ENCODE data around the gene ERRFI1. TPM values are rescaled to one million over a fixed set of nuclear protein-coding genes. Genes with fewer than 3 reads are reported as not detected.
A peak's percentile ranks its signal among the peaks of the same experiment; 100 is the strongest.

Gene ERRFI1
- total RNA-seq, 1 donor from 2014 or later = 3.2 TPM

DNA sequence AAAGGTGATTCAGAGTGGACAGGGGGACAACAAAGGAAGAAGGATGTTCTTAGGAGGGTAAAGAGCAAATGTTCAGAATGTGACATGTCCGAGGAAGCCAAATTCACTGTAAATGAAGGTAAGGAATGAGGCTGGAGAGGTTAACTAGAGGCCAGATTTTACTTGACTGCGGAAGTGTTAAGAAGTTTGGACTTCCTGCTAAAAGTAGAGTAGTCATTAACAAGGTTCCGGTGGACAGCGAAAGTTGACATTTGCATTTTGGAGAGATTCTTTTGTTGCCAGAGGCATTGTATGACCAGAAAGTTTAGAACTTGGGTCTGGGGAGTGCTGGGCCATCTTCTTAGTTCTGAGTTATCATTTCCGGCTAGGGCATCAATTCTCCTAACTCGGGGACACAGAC is 7.2 kb upstream of the ERRFI1 start:
- no peak overlapping the region for H3K27ac Mint-ChIP-seq
- no peak for DNase-seq (ENCODE audit: low spot score)

DNA sequence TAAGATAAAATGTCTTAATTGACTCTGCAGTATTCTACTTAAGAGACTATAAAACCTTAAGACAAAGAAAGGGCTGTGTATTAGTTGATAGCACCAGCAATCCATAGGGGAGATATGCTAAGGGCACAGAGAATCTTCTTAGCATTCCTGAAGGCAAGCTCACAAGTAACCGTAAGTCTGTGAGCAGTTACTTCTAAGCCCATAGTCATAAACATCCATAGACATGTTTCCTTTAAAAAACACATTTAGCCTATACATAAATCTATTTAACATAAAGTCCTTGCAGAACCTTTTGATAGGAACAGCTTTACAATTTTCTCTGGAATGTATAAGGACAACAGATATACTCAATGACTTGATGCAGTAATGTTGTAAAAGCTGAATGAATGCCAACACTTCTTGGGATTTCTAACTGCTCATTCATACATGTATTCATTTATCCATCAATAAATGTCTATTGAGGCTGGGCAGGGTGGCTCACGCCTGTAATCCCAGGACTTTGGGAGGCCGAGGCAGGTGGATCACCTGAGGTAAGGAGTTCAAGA is 6.3 kb upstream of the ERRFI1 start:
- DNase-seq (ENCODE audit: low spot score) = no peak
- Mint-ChIP-seq H3K27me3 (ENCODE audit: insufficient read depth) (peaks cover 25% of the 10 kb centered on the region), H3K27ac (no peak overlapping the region), H3K9me3 (no peaks in the 10 kb centered on the region), H3K36me3 (ENCODE audit: low read depth) (no peaks in the 10 kb centered on the region), H3K4me1 (ENCODE audit: low read depth) (no peaks in the 10 kb centered on the region), H3K4me3 (no peak overlapping the region)
- intact Hi-C loops (cut with micrococcal nuclease) = loop anchor here (5.0 kb wide), 1 partner anchor 135 kb away; no protein-coding TSS in a partner anchor

More for the DNA sequence above, 7.2 kb upstream of the ERRFI1 start:
- no peak overlapping the region for H3K4me3 Mint-ChIP-seq
- no peaks in the 10 kb centered on the region for H3K36me3 Mint-ChIP-seq (ENCODE audit: low read depth)
- peaks cover 17% of the 10 kb centered on the region for H3K27me3 Mint-ChIP-seq (ENCODE audit: insufficient read depth)
- no peaks in the 10 kb centered on the region for H3K9me3 Mint-ChIP-seq
- no peaks in the 10 kb centered on the region for H3K4me1 Mint-ChIP-seq (ENCODE audit: low read depth)
- intact Hi-C loops (cut with micrococcal nuclease) = loop anchor here (5.0 kb wide), 1 partner anchor 134 kb away; no protein-coding TSS in a partner anchor

DNA sequence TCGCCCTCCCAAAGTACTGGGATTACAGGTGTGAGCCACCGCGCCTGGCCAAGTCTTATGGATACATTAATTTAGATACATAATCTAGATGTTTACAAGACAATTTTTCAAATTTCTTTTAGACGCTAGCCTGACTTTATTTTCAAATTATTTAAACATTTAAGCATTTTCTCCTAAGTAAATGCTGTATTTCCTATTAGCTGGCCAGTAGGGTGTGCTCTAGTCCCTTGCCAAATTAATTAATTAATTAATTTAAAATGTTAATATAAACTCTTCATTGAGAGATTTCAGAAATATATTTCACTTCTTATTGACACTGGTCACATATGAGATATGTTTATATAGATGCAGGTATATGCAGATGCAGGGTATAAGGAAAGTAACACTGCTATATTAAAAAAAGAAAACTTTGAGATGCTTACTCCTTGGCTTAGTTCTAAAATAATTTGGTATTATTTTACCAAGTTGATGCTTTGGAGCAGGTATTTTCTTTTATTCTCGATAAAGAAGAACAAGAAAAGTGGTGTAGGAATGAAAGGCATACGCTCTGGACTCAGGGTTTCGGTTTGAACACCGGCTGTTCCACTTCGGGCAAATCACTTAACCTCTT is 5.2 kb upstream of the ERRFI1 start:
- peaks cover 31% of the 10 kb centered on the region for H3K27me3 Mint-ChIP-seq (ENCODE audit: insufficient read depth)
- intact Hi-C loops (cut with micrococcal nuclease) = loop anchor here (1.0 to 5.0 kb wide), 3 partner anchors 136 to 318 kb away; no protein-coding TSS in a partner anchor
- no peaks in the 10 kb centered on the region for H3K9me3 Mint-ChIP-seq
- no peaks in the 10 kb centered on the region for H3K36me3 Mint-ChIP-seq (ENCODE audit: low read depth)
- H3K4me3 Mint-ChIP-seq = no peak overlapping the region
- H3K27ac Mint-ChIP-seq = no peak overlapping the region
- peaks cover 6% of the 10 kb centered on the region for H3K4me1 Mint-ChIP-seq (ENCODE audit: low read depth)
- no peak for DNase-seq (ENCODE audit: low spot score)

DNA sequence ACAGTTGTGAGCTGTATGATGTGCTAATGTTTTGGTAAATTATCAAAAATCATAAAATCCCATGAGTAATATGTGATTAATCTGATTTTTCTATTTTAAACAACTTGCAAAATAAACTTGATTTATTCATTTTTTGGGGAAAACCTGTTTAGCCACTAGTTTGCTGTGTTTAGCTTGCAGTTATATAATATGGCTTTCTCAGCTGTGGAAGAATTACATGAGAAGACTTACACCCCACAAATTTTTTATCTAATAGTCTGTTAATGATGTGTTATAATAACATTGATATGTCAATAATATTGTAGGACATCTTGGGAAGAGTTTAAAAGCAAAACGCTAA is 2.4 kb upstream of the ERRFI1 start:
- Mint-ChIP-seq H3K27ac (no peak overlapping the region), H3K4me1 (ENCODE audit: low read depth) (peaks cover 12% of the 10 kb centered on the region), H3K4me3 (no peak overlapping the region), H3K27me3 (ENCODE audit: insufficient read depth) (peaks cover 43% of the 10 kb centered on the region), H3K36me3 (ENCODE audit: low read depth) (peaks cover 5% of the 10 kb centered on the region), H3K9me3 (no peaks in the 10 kb centered on the region)
- DNase-seq (ENCODE audit: low spot score) = no peak
- intact Hi-C loops (cut with micrococcal nuclease) = no loop called here

DNA sequence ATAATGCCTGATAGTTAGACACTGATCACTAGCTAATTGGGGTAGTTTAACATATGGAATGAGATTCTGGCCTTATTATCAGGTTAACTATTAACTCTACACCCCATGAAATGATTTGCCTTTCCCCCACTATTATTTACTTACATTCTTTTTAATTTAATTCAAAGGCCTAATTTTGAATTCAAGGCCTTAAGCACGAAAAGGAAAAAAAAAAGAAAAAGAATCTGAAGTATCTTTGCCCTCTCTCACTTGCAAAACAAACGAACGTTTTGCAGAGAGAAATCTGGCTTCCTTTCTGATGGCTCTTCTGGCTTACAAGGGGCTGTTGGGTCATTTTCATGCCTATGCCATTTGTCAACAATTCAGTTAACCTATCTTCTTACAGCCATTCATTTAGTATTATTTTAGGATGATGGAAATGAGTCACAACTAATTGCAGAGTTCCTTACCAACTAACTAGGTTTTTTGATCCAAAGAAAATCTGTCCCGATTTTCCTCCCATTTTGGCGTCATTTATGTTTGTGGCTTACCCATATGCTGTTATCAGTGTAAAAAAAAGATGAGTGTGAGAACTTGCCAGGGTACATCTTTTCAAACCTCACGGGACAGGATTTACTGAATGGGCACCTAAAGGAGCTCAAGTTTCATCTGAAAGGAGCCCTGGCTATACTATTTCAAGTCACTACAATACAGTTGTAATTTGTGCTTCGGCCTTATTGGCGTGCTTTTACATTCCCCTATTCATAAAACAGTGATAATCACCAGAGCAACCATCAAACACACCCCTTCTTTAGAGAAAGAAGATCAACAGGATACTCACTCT is 1.9 kb upstream of the ERRFI1 start:
- no peak for DNase-seq (ENCODE audit: low spot score)
- Mint-ChIP-seq H3K27ac (no peak overlapping the region), H3K4me3 (no peak overlapping the region), H3K9me3 (no peaks in the 10 kb centered on the region), H3K4me1 (ENCODE audit: low read depth) (peaks cover 12% of the 10 kb centered on the region), H3K36me3 (ENCODE audit: low read depth) (peaks cover 5% of the 10 kb centered on the region), H3K27me3 (ENCODE audit: insufficient read depth) (peaks cover 46% of the 10 kb centered on the region)
- intact Hi-C loops (cut with micrococcal nuclease) = no loop called here

DNA sequence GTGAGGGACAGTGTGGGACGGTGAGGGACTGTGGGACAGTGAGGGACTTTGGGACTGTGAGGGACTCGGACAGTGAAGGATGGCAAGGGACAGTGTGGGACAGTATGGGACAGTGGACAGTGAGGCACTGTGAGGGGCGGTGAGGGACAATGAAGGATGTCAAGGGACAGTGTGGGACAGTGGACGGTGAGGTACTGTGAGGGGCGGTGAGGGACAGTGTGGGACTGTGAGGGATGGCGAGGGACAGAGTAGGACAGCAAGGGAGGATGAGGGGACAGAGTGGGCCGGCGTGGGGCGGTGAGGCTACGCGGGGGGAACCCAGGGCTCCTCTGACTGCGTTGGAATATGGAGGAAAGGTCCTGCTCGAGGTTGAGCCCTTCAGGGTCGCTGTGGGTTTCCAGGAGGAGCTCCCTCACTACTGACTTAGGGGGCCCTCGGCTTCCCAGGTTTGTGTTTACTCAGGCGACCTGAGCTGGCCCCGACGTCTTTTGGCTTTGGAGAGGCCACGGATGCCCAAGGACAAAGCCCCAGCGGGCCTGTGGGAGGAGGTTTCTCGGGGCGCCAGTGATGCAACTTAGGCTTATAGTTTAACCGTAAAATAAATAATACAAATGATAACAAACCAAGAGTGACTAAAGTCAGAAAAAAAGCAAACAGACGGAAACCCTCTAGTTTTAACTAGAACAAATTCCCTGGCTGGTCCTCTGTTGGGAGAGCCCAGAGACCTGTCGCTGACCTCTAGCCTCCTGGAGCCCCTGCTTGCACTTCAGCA is 1.1 kb upstream of the ERRFI1 start:
- Mint-ChIP-seq H3K9me3 (no peaks in the 10 kb centered on the region), H3K27ac (no peak overlapping the region), H3K27me3 (ENCODE audit: insufficient read depth) (peaks cover 52% of the 10 kb centered on the region), H3K36me3 (ENCODE audit: low read depth) (peaks cover 5% of the 10 kb centered on the region), H3K4me3 (peak overlapping the region; percentile 61), H3K4me1 (ENCODE audit: low read depth) (peaks cover 12% of the 10 kb centered on the region)
- intact Hi-C loops (cut with micrococcal nuclease) = loop anchor here (1.0 kb wide), 3 partner anchors 70 to 290 kb away; no protein-coding TSS in a partner anchor
- DNase-seq (ENCODE audit: low spot score) = no peak

DNA sequence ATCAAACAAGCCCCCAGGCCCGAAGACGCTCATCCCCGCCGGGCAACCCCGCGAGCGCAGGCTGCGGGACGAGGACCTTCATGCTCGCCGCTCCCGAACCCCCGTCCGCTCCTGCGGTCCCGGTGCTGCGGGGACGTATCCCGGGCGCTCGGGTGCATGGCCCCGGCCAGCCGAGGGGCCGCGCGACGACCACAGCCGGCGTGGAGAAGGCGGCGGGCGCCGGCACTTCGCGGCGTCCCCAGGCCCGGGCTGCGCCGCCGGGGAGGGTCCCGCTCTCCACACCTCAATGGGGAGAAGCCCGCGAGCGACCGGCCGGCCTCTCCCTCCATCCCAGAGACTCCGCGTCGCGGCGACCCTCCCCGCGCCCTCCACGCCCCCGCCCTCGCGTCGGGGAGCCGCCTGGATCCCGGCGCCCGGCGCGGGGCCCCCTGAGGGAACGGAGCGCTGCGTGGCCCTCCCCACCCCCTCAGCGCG is 401 bp downstream of the ERRFI1 start:
- Mint-ChIP-seq H3K36me3 (ENCODE audit: low read depth) (peaks cover 5% of the 10 kb centered on the region), H3K27ac (no peak overlapping the region), H3K4me1 (ENCODE audit: low read depth) (peaks cover 12% of the 10 kb centered on the region), H3K9me3 (no peaks in the 10 kb centered on the region), H3K27me3 (ENCODE audit: insufficient read depth) (peaks cover 52% of the 10 kb centered on the region), H3K4me3 (peak overlapping the region; percentile 84)
- intact Hi-C loops (cut with micrococcal nuclease) = loop anchor here (1.0 kb wide), 3 partner anchors 72 to 292 kb away; no protein-coding TSS in a partner anchor
- DNase-seq (ENCODE audit: low spot score) = no peak

DNA sequence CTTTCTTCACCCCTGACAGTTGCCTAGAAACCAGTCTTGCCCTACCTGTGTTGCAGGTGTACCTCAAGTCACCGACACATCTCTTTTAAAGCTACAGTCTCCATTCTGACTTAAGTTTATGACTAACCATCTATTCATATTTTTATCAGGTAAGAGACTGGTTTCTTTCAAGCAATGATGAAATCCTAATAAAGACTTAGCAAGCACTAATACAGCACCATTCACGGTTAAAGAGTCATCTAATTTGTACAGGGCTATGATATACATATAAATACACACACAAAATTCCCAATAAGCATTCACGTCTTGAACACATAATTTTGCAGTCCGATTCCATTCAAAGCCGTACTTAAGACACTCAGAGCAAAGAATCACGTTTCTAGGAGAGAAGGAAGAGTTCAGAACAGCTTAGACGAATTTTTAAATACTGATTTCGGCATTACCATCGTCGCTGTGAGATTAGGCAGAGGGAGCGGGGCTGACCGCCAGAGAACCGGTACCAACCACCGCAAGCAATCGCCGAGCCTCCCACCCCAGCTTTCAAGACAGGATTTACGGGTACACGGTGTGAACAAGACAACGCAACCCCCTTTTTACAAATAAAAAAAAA is 943 bp downstream of the ERRFI1 start:
- intact Hi-C loops (cut with micrococcal nuclease) = no loop called here
- Mint-ChIP-seq H3K27ac (peak overlapping the region; percentile 32), H3K36me3 (ENCODE audit: low read depth) (peaks cover 5% of the 10 kb centered on the region), H3K27me3 (ENCODE audit: insufficient read depth) (peaks cover 52% of the 10 kb centered on the region), H3K9me3 (no peaks in the 10 kb centered on the region), H3K4me1 (ENCODE audit: low read depth) (peaks cover 12% of the 10 kb centered on the region), H3K4me3 (peak overlapping the region; percentile 84)
- DNase-seq (ENCODE audit: low spot score) = no peak

DNA sequence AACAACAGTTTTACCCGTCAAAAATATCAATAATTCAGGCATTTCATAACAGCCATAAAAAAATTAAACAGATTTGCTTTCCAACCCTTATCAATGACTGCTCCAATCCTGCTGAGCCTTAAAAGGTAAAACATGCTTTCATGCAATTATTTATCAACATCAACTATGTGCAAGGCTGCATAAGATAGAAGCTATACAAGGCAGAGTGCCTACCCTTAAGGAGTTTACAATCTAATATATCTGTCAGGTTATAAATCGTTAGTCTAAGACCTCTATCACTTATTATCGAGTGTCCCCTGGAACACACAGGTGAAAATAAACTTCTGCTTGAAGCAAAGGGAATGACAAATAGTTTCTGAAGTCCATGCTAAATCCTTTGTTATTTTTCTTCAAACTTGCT is 1.8 kb downstream of the ERRFI1 start:
- Mint-ChIP-seq H3K27me3 (ENCODE audit: insufficient read depth) (peaks cover 52% of the 10 kb centered on the region), H3K4me3 (peak overlapping the region; percentile 15), H3K4me1 (ENCODE audit: low read depth) (peaks cover 12% of the 10 kb centered on the region), H3K9me3 (no peaks in the 10 kb centered on the region), H3K27ac (no peak overlapping the region), H3K36me3 (ENCODE audit: low read depth) (peaks cover 5% of the 10 kb centered on the region)
- intact Hi-C loops (cut with micrococcal nuclease) = no loop called here
- DNase-seq (ENCODE audit: low spot score) = no peak

DNA sequence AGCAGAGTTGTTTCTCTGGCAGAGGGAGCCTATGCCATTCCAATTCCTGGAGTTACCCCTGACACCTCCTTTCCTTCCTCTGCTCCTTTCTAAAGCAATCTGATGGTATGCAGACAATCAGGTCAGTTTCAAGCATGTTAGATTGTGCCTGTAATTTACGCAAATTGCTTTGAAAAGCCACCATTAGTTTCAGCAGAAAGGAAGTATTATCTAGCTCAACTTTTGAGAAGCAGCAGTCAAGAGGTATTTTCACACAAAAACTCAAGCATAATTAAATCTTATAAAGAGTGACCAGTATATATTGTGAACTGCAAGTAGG is 2.2 kb downstream of the ERRFI1 start:
- Mint-ChIP-seq H3K4me1 (ENCODE audit: low read depth) (peaks cover 12% of the 10 kb centered on the region), H3K27me3 (ENCODE audit: insufficient read depth) (peaks cover 52% of the 10 kb centered on the region), H3K36me3 (ENCODE audit: low read depth) (peaks cover 5% of the 10 kb centered on the region), H3K27ac (no peak overlapping the region), H3K4me3 (no peak overlapping the region), H3K9me3 (no peaks in the 10 kb centered on the region)
- DNase-seq (ENCODE audit: low spot score) = no peak
- intact Hi-C loops (cut with micrococcal nuclease) = no loop called here

DNA sequence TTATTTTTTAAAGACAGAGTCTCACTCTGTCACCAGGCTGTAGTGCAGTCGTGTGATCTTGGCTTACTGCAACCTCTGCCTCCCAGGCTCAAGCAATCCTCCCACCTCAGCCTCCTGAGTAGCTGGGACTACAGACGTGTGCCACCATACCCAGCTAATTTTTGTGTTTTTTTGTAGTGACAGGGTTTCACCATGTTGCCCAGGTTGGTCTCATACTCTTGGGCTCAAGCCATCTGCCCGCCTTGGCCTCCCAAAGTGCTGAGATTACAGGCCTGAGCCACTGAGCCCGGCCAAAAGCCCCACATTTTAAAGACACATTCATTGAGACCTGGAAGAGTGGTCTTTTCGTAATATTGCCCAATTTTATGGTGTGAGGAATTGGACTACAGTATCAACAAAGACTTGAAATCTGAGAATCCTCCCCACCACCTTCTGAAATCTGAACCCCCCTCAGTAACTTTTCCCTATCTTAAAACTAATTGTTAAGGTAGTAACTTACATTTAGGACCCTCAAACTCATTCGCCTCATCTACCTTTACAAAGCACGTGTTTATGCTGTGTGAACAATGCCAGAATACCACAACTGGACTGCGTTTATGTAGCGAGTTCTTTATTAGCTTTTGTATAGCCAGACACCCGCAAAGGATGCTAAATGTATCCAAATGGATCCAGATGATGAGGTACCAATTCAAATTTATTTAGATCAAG is 2.7 kb downstream of the ERRFI1 start:
- Mint-ChIP-seq H3K36me3 (ENCODE audit: low read depth) (peaks cover 5% of the 10 kb centered on the region), H3K9me3 (no peaks in the 10 kb centered on the region), H3K27me3 (ENCODE audit: insufficient read depth) (peaks cover 49% of the 10 kb centered on the region), H3K4me1 (ENCODE audit: low read depth) (peaks cover 12% of the 10 kb centered on the region), H3K27ac (no peak overlapping the region), H3K4me3 (no peak overlapping the region)
- intact Hi-C loops (cut with micrococcal nuclease) = no loop called here
- DNase-seq (ENCODE audit: low spot score) = no peak

Data from activated T-helper 1 cell treated with anti-CD3 and anti-CD28 coated beads, Interleukin-12 subunit alpha, Interleukin-12 subunit beta, Interleukin-2, Interleukin-4 antibody, amounts not matched to agents 30 ng/mL and 10 ng/mL and 1 ng/mL, durations not matched to agents 14 hours and 24 hours and 36 hours (primary cell).